Body of pancreas (tissue), 4 donors: ENCODE results near the gene ATP11A. TPM values are rescaled to one million over a fixed set of nuclear protein-coding genes. Genes with fewer than 3 reads are reported as not detected.

ENCODE experiments used
- ATAC-seq: fragments of 150-250 bp; one replicate; pipeline ENCODE4 v1.9.1; 2016
- DNase-seq, 4 donors: peaks; one replicate each; pipeline ENCODE4 v3.0.0-alpha.2; 2019
- H3K27ac ChIP-seq, 4 donors: fragments of 200-600 bp; sonication (generic); 1 replicate in 3 of 4; 2 replicates in 1 of 4; pipeline versions ENCODE4 v1.5.1 to v1.6.1; 2016 to 2019; ENCODE audit warnings: mild to moderate bottlenecking in 1 of 4, mixed read lengths in 1 of 4, moderate library complexity in 1 of 4
- H3K27me3 ChIP-seq, 2 donors: fragments of 200-600 bp; sonication (generic); one replicate each; pipeline ENCODE4 v1.6.0; 2016; ENCODE audit warnings: mild to moderate bottlenecking in 1 of 2
- H3K36me3 ChIP-seq, 2 donors: fragments of 200-600 bp; sonication (generic); replicated peaks in 1 of 2; 2 replicates each; pipeline ENCODE4 v1.5.1; 2016; ENCODE audit warnings: low read depth in 2 of 2; ENCODE audit not compliant: insufficient read depth in 1 of 2
- H3K4me1 ChIP-seq: fragments of 200-600 bp; sonication (generic); one replicate; pipeline ENCODE4 v1.6.0; 2016
- H3K4me3 ChIP-seq, 2 donors: fragments of 200-600 bp; sonication (generic); 1 replicate in 1 of 2; 2 replicates in 1 of 2; pipeline ENCODE4 v1.5.1; 2016 to 2019
- H3K9me3 ChIP-seq, 3 donors: fragments of 200-600 bp; sonication (generic); 1 replicate in 2 of 3; 2 replicates in 1 of 3; pipeline ENCODE4 v1.5.1; 2016
- CTCF ChIP-seq, 7 experiments: fragments of 450-650 bp in 4 of 7; fragments of 200-600 bp in 3 of 7; sonication (generic) in 3 of 7; IDR thresholded peaks; one replicate each; pipeline ENCODE4 v1.5.1; 2016 to 2019; ENCODE audit warnings: antibody characterized with exemption in 7 of 7
- POLR2A ChIP-seq, 3 donors: fragments of 450-650 bp; IDR thresholded peaks; one replicate each; pipeline ENCODE4 v1.6.1; 2016; ENCODE audit warnings: antibody characterized with exemption in 3 of 3, mild to moderate bottlenecking in 2 of 3
- WGBS, 2 donors: methylation state at CpG; one replicate each; pipeline ENCODE4 v1.1.5; 2017; 5-methylcytosine and 5-hydroxymethylcytosine counted together
- intact Hi-C: fragments of 100-400 bp; cut with DNase I; formaldehyde crosslinking; loops from one replicate; pipeline ENCODE4 v1.15.1; 2023
- total RNA-seq, 2 donors: library from RNA; depleted of rRNA; stranded (reverse); fragments of >200 nt; gene quantifications; one replicate each; pipeline ENCODE4 v1.1.0, GENCODE V29; 2016

The ATP11A gene
- total RNA-seq, 2 donors from 2014 or later = 24.1 to 33.9 TPM

- 90 to 92% methylated on average over 6 of the region's 6 CpGs for WGBS, 2 donors
- peaks cover 7% of the 10 kb centered on the region for H3K4me1 ChIP-seq
- no peaks in the 10 kb centered on the region for H3K9me3 ChIP-seq
- no peaks in the 10 kb centered on the region for H3K36me3 ChIP-seq
- intact Hi-C loops = loop anchor here (10.0 kb wide), 1 partner anchor 1728 kb away; no protein-coding TSS in a partner anchor
- DNase-seq (no peak), ATAC-seq (no peak)
- H3K27ac ChIP-seq = no peak overlapping the region
- TF ChIP-seq CTCF (IDR thresholded peaks at IDR 0.05) = no peak
- no peak for TF ChIP-seq POLR2A (IDR thresholded peaks at IDR 0.05)
- H3K27me3 ChIP-seq = no peaks in the 10 kb centered on the region
- H3K4me3 ChIP-seq = no peak overlapping the region
These were observed 43.3 kb downstream of the ATP11A start for GRCh38 chr13:112733112-112733511.

GRCh38 chr13:112733661-112734379 lies 44.0 kb downstream of the ATP11A start:
- Histone ChIP-seq H3K4me1 (peaks cover 6% of the 10 kb centered on the region), H3K36me3 (no peaks in the 10 kb centered on the region), H3K4me3 (no peak overlapping the region), H3K27ac (peak overlapping the region in 2 of 4 donors; percentile 49 to 54), H3K9me3 (no peaks in the 10 kb centered on the region), H3K27me3 (no peaks in the 10 kb centered on the region)
- intact Hi-C loops = loop anchor here (10.0 kb wide), 1 partner anchor 1729 kb away; no protein-coding TSS in a partner anchor
- WGBS, 2 donors = 43 to 47% methylated on average over 7 of the region's 7 CpGs
- TF ChIP-seq POLR2A (IDR thresholded peaks at IDR 0.05) = no peak
- TF ChIP-seq CTCF (IDR thresholded peaks at IDR 0.05) = no peak
- ATAC-seq (peak; percentile 30), DNase-seq (peak in 1 of 4 donors; percentile 29)

GRCh38 chr13:112734696-112735547 lies 45.1 kb downstream of the ATP11A start:
- WGBS, 2 donors = 88 to 90% methylated on average over 17 of the region's 17 CpGs
- Histone ChIP-seq H3K36me3 (no peaks in the 10 kb centered on the region), H3K4me1 (peaks cover 6% of the 10 kb centered on the region), H3K9me3 (no peaks in the 10 kb centered on the region), H3K27ac (peak overlapping the region in 2 of 4 donors; percentile 2 to 49), H3K4me3 (no peak overlapping the region), H3K27me3 (no peaks in the 10 kb centered on the region)
- ATAC-seq = no peak
- TF ChIP-seq POLR2A (IDR thresholded peaks at IDR 0.05) (no peak), CTCF (IDR thresholded peaks at IDR 0.05) (no peak)
- DNase-seq = no peak
- intact Hi-C loops = loop anchor here (10.0 kb wide), 1 partner anchor 1730 kb away; no protein-coding TSS in a partner anchor

GRCh38 chr13:112735791-112736190 lies 46.0 kb downstream of the ATP11A start:
- no peak for ATAC-seq
- TF ChIP-seq POLR2A (IDR thresholded peaks at IDR 0.05) = no peak
- TF ChIP-seq CTCF (IDR thresholded peaks at IDR 0.05) = no peak
- no peak overlapping the region for H3K4me3 ChIP-seq
- peaks cover 6% of the 10 kb centered on the region for H3K4me1 ChIP-seq
- no peak overlapping the region for H3K27ac ChIP-seq
- WGBS, 2 donors = 85 to 93% methylated on average over 15 to 17 of the region's 17 CpGs
- DNase-seq = no peak
- intact Hi-C loops = loop anchor here (10.0 kb wide), 1 partner anchor 1731 kb away; no protein-coding TSS in a partner anchor
- H3K27me3 ChIP-seq = no peaks in the 10 kb centered on the region
- no peaks in the 10 kb centered on the region for H3K9me3 ChIP-seq
- H3K36me3 ChIP-seq = no peaks in the 10 kb centered on the region
